ENCODE results near the gene TMEM234.
A peak's percentile ranks its signal among the peaks of the same experiment; 100 is the strongest.
"Not testable (repeated sequence)": the region's sequence is repeated elsewhere in the genome, so short reads cannot be mapped to it uniquely, and the experiment has no call there.

Gene TMEM234

DNA sequence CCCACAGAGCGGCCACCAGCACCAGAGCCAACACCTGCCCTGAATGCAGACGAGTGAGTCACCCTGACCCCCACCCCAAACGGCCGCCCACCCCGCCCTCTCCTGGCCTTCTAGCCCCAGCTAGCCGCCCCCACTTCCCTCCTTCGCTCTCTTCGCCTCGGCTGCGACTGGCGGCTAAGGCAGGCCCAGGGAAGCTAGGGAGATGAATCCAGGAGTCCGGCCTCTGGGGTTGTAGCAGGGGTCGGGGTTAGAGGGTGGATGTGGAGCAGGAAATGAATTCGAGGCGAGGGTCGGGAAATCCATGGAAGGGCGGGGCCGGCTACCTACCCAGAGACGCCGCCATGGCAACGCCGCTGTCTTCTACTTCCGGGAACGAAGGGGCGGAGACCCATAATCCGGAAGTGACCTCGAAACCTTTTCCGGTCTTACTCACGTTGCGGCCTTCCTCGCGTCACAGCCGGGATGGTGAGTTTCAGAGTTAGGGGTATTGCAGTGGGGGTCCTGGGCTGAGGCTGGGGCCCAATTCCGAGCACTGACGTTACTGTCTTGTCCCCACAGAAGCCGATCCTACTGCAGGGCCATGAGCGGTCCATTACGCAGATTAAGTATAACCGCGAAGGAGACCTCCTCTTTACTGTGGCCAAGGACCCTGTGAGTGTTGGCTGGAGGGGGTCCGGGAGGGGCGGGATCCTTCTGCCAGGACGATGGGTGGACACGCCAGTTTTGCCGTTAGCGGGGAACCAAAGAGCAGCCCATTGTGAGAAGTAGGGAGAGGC is at the start of gene TMEM234, which contains the start of gene EIF3I:
TMEM234 (minus strand) TSS at position 374 of the 776 bp plus-strand sequence; CDS start at position 343, 31 bp downstream.
EIF3I (plus strand) TSS at position 428 of the 776 bp plus-strand sequence; CDS start at position 463, 35 bp downstream.
- peak; percentile 30 to 95 (median 86) for DNase-seq

DNA sequence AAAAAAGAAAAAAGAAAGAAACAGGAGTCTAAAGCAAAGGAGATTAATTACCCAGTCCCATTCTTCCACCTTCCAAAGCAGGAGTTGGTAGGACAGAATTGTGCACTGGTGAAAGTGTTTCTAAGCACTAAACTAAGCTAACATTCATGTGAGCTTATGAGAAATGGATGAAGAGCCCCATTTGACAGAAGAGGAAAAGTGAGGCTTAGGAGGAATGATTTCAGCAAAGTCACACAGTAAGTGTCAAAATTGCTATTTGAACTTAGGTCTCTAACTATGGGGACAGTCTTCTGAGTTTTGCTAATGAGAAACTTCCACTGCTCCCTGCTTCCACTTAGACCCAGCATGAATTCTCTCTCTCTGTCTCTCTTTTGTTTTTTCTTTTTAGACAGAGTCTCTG is 47.6 kb upstream of the TMEM234 start:
- DNase-seq: no peak

DNA sequence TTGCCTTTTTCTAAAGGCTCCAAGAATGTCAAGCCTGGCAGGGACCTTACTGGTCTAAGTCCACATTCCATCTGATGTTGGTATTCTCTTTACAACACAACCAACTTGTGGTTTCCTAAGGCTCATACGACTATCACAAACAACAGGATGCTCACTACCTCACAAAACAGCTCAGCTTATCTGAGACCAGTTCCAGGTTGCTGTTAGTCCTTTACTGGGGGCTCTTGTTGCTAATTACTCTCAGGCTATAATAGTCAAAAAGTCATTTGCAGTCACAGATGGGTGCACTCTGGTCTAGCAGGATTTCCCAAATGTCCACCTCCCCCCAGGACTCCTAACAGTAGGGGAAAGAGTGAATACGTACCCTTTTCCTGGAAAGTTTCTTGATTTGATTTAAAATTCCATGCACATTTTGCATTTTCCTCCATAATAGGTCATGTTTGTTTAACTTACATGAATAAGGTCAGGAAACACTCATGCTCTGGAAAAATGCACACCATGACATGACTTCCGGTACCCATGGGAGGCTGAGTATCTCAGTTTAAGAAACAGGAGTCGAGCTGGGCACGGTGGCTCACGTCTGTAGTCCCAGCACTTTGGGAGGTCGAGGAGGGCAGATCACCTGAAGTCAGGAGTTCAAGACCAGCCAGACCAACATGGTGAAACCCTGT is 44.9 kb upstream of the TMEM234 start:
- DNase-seq: no peak

DNA sequence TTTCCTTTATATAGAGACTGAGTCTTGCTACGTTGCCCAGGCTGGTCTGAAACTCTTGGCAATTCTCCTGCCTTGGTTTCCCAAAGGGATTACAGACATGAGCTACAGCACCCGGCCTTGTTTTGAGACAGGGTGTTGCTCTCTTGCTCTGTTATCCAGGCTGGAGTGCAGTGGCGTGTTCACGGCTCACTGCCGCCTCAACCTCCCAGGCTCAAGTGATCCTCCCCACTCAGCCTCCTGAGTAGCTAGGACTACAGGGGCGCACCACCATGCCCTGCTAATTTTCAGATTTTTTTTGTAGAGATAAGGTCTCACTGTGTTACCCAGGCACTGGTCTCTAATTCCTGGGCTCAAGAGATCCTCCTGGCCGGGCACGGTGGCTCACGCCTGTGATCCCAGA is 43.7 kb upstream of the TMEM234 start:
- DNase-seq: no peak

DNA sequence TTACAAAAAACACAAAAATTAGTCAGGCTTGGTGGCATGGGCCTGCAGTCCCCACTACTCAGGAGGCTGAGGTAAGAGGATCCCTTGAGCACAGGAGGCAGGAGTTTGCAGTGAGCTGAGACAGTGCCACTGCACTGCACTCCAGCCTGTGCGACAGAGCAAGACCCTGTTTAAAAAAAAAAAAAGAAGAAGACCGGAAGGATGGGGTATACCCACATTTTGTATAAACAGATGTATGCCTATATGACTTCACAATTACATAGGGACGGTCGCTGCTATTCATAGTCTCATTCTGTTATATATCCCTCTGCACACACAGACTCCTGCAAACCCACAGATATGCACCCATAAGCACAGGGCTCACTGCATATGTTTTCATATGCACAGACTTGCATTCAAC is 41.6 kb upstream of the TMEM234 start:
- no peak for DNase-seq

DNA sequence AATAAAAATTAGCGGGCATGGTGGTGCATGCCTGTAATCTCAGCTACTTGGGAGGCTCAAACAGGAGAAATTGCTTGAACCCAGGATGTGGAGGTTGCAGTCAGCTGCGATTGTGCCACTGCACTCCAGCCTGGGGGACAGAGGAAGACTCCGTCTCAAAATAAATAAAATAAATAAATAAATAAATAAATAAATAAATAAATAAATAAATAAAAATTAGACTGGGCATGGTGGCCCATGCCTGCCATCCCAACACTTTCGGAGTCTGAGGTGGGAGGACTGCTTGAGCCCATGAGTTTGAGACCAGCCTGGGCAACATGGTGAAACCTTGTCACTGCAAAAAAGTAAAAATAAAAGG is 41.1 kb upstream of the TMEM234 start:
- DNase-seq: not testable (repeated sequence)

DNA sequence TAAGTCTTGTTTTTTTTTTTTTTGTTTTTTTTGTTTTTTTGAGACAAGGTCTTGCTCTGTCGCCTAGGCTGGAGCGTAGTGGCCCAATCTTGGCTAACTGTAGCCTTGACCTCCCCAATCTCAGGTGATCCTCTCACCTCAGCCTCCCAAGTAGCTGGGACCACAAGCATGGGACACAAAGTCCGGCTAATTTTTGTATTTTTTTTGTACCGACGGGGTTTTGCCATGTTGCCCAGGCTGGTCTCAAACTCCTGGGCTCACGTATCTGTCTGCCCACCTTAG is 35.0 kb upstream of the TMEM234 start:
- no peak for DNase-seq

DNA sequence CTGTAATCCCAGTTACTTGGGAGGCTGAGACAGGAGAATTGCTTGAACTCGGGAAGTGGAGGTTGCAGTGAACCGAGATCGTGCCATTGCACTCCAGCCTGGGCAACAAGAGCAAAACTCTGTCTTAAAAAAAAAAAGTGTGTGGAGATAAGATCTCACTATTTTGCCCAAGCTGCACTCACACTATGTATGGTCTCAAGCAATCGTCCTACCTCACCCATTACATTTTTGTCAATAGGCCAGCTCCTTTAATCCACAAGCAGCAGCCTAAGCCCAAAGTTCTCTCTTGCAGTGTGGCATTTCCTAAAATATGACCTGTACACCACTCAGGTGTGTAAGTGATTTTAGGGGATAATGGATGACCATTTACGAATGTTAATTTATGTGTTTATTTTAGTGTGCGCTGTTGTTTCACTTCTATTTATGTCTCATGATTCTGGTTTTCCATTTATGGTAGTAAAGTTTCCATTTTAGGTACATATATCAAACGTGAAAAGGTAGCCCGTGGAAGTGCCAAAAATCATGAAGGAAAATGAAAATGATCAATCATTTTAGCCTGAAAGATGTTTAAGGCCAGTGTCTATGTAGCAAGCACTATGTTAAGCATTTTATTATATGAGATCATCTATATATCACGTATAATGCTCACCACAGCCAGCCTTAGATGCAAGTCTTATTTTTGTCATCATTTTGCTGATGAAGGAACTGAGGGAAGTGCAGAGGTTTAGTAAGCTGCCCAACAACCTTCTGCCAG is 34.5 kb upstream of the TMEM234 start:
- DNase-seq: no peak

DNA sequence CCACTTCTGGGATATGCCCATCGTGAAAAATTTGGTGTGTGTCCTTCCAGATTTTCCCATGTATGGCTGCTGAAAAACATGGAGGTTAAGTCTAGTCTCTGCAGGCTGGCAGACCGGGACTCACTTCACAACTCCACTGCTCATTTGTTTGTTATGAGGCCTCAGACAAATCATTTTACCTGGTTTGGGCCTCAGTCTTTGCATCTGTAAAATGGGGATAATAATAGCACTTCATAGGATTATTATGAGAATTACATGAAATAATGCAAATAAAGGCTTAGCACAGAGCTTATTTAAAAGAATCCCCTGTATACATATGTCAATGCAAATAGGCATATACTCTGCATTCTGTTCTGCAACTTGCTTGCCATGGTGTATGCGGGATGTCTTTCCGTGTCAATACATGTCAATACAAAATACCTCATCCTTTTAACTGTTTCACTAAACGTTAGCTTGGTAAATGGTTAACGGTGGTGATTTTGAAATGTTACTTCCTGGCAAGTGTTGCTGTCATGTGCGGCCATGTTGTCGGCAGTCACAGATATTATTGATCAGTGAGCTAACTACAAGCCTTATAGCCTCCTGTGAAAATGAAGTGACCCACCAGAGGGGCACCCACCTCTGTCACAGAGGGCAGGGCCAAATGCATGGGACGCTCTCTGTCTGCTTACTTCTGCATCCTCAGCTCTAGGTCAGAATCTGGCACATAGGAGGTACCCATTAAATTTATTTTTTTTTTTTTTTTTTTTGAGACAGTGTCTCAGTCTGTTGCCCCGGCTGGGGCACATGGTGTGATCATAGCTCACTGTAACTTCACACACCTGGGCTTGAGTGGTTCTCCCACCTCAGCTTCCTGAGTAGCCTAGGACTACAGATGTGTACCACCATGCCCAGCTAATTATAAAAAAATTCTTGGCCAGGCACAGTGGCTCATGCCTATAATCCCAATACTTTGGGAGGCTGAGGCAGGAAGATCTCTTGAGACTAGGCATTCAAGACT is 33.2 kb upstream of the TMEM234 start:
- DNase-seq: no peak

DNA sequence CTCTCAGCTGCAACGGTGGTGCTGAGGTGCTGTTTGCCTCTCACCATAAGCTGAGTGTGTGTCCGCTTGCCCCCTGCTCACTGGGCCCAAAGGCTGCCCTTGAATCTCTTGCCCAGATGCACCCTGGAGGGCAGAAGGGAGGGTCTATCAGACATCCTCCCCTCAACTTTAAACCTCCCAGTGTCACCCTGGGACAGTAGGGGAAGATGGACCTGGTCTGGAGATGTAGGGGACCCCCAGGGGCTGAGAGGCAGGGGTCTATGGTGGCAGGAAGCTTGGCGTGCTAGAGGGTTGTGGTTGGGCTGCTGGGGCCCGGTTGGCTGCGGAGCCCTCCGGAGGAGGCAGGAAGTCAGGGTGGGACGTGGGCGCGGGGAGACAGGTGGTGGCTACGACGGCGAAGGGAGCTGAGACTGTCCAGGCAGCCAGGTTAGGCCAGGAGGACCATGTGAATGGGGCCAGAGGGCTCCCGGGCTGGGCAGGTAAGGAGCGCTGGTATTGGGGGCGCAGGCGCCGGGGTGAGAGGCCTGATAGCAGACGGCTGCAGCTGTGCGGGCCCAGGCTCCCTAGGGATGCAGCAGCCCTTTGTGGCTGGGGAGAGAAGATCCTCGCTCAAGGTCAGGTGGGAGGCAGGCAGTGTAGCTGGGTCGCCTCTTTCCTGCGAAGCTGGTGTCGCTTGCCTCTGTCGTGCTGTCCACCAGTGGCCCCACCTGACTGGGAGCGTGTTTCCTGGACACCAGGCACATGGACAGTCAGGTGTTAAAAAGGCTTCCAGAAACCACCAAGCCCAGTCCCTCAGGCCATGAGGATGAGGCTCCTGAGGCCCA is 29.0 kb upstream of the TMEM234 start, which contains the start of gene LCK:
LCK (plus strand) TSS at position 373 of the 824 bp plus-strand sequence. CDS start 23,065 bp downstream, outside the sequence.
- DNase-seq: no peak

DNA sequence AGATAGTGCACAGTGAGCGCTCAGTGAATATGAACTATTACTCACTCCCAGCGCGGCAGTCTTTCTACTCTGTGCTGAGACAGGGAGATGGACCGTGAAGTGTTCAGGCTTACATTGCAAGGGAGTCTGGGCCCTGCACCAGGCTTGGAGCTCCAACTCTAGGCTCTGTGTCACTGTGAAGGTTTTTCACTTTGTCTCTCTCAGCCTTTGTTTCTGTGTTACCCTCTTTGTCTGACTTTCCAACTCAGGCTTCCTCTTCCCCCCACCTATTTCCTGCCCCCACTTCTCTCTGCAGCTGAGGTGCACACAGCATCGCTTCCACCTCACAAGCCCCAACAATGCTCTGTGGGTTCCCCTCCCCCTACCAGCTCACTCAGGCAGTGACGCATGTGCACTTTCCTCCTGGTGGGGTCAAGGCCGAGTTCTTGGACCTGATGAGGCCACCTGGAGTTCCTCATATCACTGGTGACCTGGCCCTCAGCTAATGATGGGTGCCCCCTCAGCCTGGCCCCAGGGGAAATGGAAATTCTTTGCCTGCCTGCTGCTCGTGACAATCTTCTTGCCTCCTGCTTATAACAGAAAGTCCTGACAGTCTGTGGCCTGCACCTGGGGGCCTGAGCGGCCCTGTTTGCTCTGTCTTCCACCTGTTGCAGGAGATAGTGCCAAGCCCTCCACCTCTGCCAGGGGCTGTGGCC is 27.8 kb upstream of the TMEM234 start:
- no peak for DNase-seq

DNA sequence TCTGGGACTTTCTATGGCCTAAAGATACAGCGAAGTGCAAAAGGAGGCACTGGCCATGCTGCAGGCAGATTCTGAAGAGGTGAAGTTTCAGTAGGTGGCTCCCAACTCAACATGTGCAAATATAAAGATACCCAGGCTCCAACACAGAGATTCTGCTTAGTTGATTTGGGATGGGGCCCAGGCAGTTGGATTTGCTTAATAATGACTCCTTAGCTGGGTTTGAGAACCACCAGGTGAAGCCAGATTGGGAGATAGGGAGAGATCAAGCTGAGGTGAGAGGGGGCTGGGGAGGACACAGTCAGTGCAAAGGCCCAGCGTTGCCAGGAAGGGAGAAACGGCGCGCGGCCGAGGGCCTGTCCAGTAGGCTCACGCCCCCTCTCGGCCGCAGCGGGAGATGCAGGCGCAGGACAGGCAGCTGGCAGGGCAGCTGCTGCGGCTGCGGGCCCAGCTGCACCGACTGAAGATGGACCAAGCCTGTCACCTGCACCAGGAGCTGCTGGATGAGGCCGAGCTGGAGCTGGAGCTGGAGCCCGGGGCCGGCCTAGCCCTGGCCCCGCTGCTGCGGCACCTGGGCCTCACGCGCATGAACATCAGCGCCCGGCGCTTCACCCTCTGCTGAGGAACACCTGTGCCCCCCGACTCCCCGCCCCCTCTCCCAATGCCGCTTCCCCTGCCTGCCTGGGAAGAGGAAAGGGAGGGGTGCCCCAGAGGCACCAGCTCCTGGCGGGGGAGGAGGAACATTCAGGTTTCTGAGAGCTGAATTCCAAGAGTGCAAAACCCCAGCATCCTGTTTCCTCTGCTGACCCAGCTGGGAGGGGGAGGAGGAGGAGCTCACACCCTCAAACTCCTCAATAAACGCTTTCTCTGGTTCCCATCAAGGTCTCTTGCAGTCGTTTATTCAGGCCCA is 26.1 kb upstream of the TMEM234 start:
- peak in 14 of 58 donors; percentile 4 to 46 (median 13) for DNase-seq

DNA sequence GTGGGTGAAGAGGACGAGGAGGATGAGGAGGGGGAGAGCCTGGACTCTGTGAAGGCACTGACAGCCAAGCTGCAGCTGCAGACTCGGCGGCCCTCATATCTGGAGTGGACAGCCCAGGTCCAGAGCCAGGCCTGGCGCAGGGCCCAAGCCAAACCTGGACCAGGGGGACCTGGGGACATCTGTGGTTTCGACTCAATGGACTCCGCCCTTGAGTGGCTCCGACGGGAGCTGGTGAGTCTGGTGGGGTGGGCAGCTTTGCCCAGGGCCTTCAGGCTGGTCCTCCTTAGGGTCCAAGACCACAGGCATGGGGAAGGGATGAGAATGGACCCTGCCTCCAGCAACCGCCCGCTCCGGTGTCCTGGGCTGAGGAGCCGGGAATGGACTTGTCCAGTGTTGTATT is 25.3 kb upstream of the TMEM234 start:
- no peak for DNase-seq

DNA sequence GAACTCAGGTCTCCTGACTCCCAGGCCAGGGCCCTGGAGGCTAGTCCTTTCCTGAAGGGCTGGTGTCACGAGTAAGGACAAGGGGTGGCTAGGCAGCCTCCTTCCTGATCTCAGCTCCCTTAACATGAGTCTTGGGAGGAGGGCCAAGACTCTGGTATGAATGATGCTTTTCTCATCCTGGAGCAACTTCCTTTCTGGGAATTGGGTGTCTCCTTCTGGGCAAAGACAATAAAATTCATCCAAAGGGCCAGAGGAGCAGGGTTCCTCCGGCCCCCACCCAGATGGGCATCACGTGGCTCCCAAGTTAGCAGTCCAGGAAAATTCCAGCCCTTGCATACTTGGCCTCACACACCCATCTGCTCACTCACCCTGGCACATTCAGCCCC is 24.7 kb upstream of the TMEM234 start, which contains the start of gene FAM167B:
FAM167B (plus strand) TSS at position 335 of the 386 bp plus-strand sequence. CDS start 200 bp downstream, outside the sequence.
- DNase-seq: no peak

DNA sequence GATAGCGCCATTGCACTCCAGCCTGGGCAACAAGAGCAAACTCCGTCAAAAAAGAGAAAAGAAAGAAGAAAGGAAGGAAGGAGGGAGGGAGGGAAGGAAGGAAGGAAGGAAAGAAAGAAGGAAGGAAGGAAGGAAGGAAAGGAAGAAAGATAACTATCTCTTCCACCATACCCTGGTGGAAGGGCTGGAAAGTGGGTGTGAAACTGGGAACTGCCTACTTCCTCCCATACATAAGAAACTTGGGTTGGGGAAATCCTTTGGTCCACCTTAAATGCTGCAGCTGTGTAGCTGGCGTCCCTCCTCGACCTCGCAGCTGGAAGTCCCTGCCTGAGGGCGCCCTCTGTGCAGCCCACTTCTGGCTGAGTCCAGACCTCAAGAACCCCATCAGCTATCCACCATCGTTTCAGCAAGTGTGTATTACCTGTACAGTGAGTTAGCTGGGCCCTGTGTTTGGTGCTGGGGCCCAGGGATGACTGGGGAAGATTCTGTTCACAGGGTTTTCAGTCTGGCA is 20.2 kb upstream of the TMEM234 start:
- peak in 34 of 58 donors; percentile 3 to 60 (median 26) for DNase-seq

DNA sequence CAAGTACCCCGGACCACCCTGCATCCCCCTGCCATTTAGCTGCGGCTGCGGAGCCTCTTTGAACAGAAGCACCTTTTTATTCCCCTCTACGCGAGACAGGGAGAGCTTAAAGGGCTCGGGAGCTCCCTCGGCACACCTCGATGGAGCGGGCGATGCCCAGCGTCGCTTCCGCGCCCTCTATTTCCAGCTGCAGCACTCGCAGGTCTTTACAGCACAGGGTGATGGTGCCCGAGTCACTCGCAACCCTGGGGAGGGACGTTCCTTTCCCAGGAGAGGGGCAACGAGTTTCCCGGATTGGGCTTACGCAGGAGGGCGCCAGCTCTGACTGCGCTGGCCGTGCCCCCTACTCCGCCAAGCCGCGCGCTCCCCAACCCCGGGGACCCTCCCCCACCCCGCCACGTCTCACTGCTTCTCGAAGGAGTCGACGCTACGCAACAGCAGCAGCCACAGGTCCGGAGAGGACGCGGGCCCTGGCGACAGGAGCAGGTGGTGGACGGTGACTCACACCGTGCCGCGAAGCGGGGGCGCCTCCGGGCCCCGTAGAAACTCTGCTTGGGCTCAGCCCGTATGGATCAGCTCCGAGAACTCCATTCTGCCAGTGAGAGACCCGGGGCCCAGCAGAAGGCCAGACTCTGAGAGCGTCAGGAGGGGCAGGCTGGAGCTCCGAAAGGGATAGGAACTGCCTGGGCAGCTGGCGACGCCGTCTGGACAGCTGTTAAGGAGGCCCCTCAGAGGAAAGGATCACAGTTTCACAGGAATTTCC is 19.0 kb upstream of the TMEM234 start:
- peak in 42 of 58 donors; percentile 6 to 72 (median 36) for DNase-seq

Measured in anterior cingulate cortex (tissue), 58 donors.